HepG2 (cell line): ENCODE results near the gene C11orf68. TPM values are rescaled to one million over a fixed set of nuclear protein-coding genes. Genes with fewer than 3 reads are reported as not detected.
A peak's percentile ranks its signal among the peaks of the same experiment; 100 is the strongest.

Experiments
- ATAC-seq: fragments of 200-7000 bp; cut with Tn5 transposase; 3 replicates; pipeline ENCODE4 v1.9.1; 2020; ENCODE audit warnings: mild to moderate bottlenecking, moderate library complexity
- BruUV-seq: library from RNA; stranded (reverse); fragments of 400-500 nt; replicated peaks from 2 replicates; lab custom pipeline; 2021; lab: Mats Ljungman, UMichigan
- CTCF ChIA-PET: fragments of 300-600 bp; formaldehyde crosslinking; extraction: SDS; loops from one replicate; lab custom pipeline; 2021; ENCODE audit warnings: low total read pairs, inconsistent platforms, low intra/inter-chr PET ratio; lab: Yijun Ruan, JAX
- POLR2A ChIA-PET: fragments of 350-600 bp; sonication (Branson Sonifier 250); formaldehyde crosslinking; loops from one replicate; lab custom pipeline; 2020; ENCODE audit warnings: antibody characterized with exemption, inconsistent platforms; lab: Yijun Ruan, JAX
- DNase-seq: peaks from one replicate; pipeline ENCODE4 v3.0.0-alpha.2; 2015; ENCODE audit warnings: low spot score
- FAIRE-seq: peaks from 3 replicates; lab custom pipeline; 2011; peaks lifted over from hg19 to GRCh38; lab: Jason Lieb, UNC
- H2AFZ ChIP-seq: one replicate; pipeline ENCODE4 v1.6.1; 2011; ENCODE audit warnings: low read length, inconsistent platforms
- H3K27ac ChIP-seq: fragments of 300-600 bp; 3 replicates; pipeline ENCODE4 v1.8.0; 2011; ENCODE audit warnings: mixed run types, mild to moderate bottlenecking, mixed read lengths, low read length, inconsistent platforms; ENCODE audit not compliant: insufficient read depth; ENCODE audit errors: extremely low read length
- H3K27me3 ChIP-seq, 2 experiments: fragments of 200-600 bp in 1 of 2; 2 replicates in 1 of 2; 3 replicates in 1 of 2; pipeline versions ENCODE4 v1.6.0 to v1.8.0; 2011; ENCODE audit warnings: low read length in 2 of 2, mild to moderate bottlenecking in 2 of 2, moderate library complexity in 2 of 2, inconsistent platforms in 1 of 2; ENCODE audit not compliant: insufficient read depth in 2 of 2, control insufficient read depth in 1 of 2
- H3K36me3 ChIP-seq, 2 experiments: fragments of 200-600 bp in 1 of 2; replicated peaks in 1 of 2; 2 replicates in 1 of 2; 3 replicates in 1 of 2; pipeline versions ENCODE4 v1.5.1 to v1.8.0; 2011; ENCODE audit warnings: low read length in 2 of 2, inconsistent platforms in 1 of 2; ENCODE audit not compliant: insufficient read depth in 2 of 2, control insufficient read depth in 1 of 2
- H3K4me1 ChIP-seq: 2 replicates; pipeline ENCODE4 v1.5.1; 2012; ENCODE audit warnings: low read length, inconsistent platforms; ENCODE audit not compliant: insufficient read depth
- H3K4me2 ChIP-seq: 2 replicates; pipeline ENCODE4 v1.6.0; 2011; ENCODE audit warnings: low read depth, low read length, inconsistent platforms
- H3K4me3 ChIP-seq, 3 experiments: fragments of 200-600 bp in 1 of 3; sonication (generic), shearing (Covaris generic) in 1 of 3; replicated peaks in 1 of 3; 2 replicates each; pipeline ENCODE4 v1.5.1; 2011 to 2016; ENCODE audit warnings: low read length in 3 of 3, inconsistent platforms in 2 of 3, low read depth in 2 of 3, mild to moderate bottlenecking in 2 of 3, control low read depth in 1 of 3, mixed read lengths in 1 of 3; ENCODE audit not compliant: insufficient read depth in 1 of 3
- H3K79me2 ChIP-seq: one replicate; pipeline ENCODE4 v1.6.1; 2011; ENCODE audit warnings: low read length, inconsistent platforms; ENCODE audit not compliant: insufficient read depth
- H3K9ac ChIP-seq: 2 replicates; pipeline ENCODE4 v1.6.0; 2011; ENCODE audit warnings: mild to moderate bottlenecking, low read depth, low read length, inconsistent platforms; ENCODE audit not compliant: insufficient read depth
- H3K9me3 ChIP-seq: 2 replicates; pipeline ENCODE4 v1.5.1; 2012; ENCODE audit warnings: mild to moderate bottlenecking, low read length
- H4K20me1 ChIP-seq: 2 replicates; pipeline ENCODE4 v1.6.0; 2011; ENCODE audit warnings: inconsistent platforms, mild to moderate bottlenecking, low read length, moderate library complexity; ENCODE audit not compliant: insufficient read depth
- AGO2 ChIP-seq: fragments of 200-400 bp; formaldehyde crosslinking; optimal IDR thresholded peaks from 2 replicates; pipeline ENCODE3; 2017; ENCODE audit warnings: mild to moderate bottlenecking, low read depth, low read length, moderate library complexity
- ARNT ChIP-seq: fragments of 450-650 bp; IDR thresholded peaks from 2 replicates; pipeline ENCODE4 v1.6.1; 2017
- CHD2 ChIP-seq: IDR thresholded peaks from 2 replicates; pipeline ENCODE4 v1.6.1; 2011; ENCODE audit warnings: low read depth, low read length, improper control_type of control experiment
- CREM ChIP-seq, 2 experiments: sonication (generic) in 1 of 2; formaldehyde crosslinking in 1 of 2; IDR thresholded peaks; 2 replicates each; pipeline versions ENCODE4 v1.4.0 to v1.6.1; 2016 to 2020; ENCODE audit warnings: antibody characterized with exemption in 1 of 2, mild to moderate bottlenecking in 1 of 2, missing genetic modification reagents in 1 of 2
- CTCF ChIP-seq: sonication (generic); formaldehyde crosslinking; IDR thresholded peaks from 2 replicates; pipeline ENCODE4 v1.5.0; 2020; ENCODE audit warnings: mild to moderate bottlenecking, missing genetic modification reagents, moderate library complexity
- KDM5B ChIP-seq: sonication (generic); formaldehyde crosslinking; IDR thresholded peaks from 2 replicates; pipeline ENCODE4 v1.4.0; 2020; ENCODE audit warnings: missing genetic modification reagents, mild to moderate bottlenecking, borderline replicate concordance
- PHF8 ChIP-seq: sonication (generic); formaldehyde crosslinking; IDR thresholded peaks from 2 replicates; pipeline ENCODE4 v1.5.0; 2020; ENCODE audit warnings: missing genetic modification reagents
- PITX1 ChIP-seq: sonication (generic); formaldehyde crosslinking; IDR thresholded peaks from 2 replicates; pipeline ENCODE4 v1.5.1; 2020; ENCODE audit warnings: mild to moderate bottlenecking, missing genetic modification reagents
- RARG ChIP-seq: sonication (generic); formaldehyde crosslinking; IDR thresholded peaks from 2 replicates; pipeline ENCODE4 v1.4.0; 2020; ENCODE audit warnings: low read depth, mild to moderate bottlenecking, missing genetic modification reagents
- SP140L ChIP-seq: sonication (generic); formaldehyde crosslinking; IDR thresholded peaks from 2 replicates; pipeline ENCODE4 v1.4.0; 2020; ENCODE audit warnings: missing genetic modification reagents, borderline replicate concordance
- SRY ChIP-seq: sonication (generic); formaldehyde crosslinking; IDR thresholded peaks from 2 replicates; pipeline ENCODE4 v1.8.0; 2022; ENCODE audit warnings: mild to moderate bottlenecking, missing genetic modification reagents
- TCF12 ChIP-seq, 2 experiments: fragments of 450-650 bp in 1 of 2; sonication (generic) in 1 of 2; formaldehyde crosslinking in 1 of 2; IDR thresholded peaks; 2 replicates each; pipeline versions ENCODE4 v1.6.1 to v1.8.0; 2017 to 2022; ENCODE audit warnings: antibody characterized with exemption in 1 of 2, mild to moderate bottlenecking in 1 of 2, missing genetic modification reagents in 1 of 2, moderate library complexity in 1 of 2
- TOE1 ChIP-seq: sonication (generic); formaldehyde crosslinking; IDR thresholded peaks from 2 replicates; pipeline ENCODE4 v1.4.0; 2020; ENCODE audit warnings: mild to moderate bottlenecking, missing genetic modification reagents
- XRCC5 ChIP-seq: fragments of 200-400 bp; formaldehyde crosslinking; optimal IDR thresholded peaks from 2 replicates; pipeline ENCODE3; 2017; ENCODE audit warnings: mild to moderate bottlenecking, low read length
- ZNF431 ChIP-seq: sonication (generic); formaldehyde crosslinking; IDR thresholded peaks from 2 replicates; pipeline ENCODE4 v1.9.0; 2022; ENCODE audit warnings: missing genetic modification reagents, low read depth, mild to moderate bottlenecking, borderline replicate concordance
- ZNF501 ChIP-seq: sonication (generic); formaldehyde crosslinking; IDR thresholded peaks from 2 replicates; pipeline ENCODE4 v1.5.1; 2020; ENCODE audit warnings: mild to moderate bottlenecking, moderate library complexity, missing genetic modification reagents
- ZNF816 ChIP-seq: sonication (generic); formaldehyde crosslinking; IDR thresholded peaks from 2 replicates; pipeline ENCODE4 v1.8.0; 2022; ENCODE audit warnings: missing genetic modification reagents, mild to moderate bottlenecking, borderline replicate concordance
- WGBS: methylation state at CpG from one replicate; pipeline ENCODE4 v1.1.6; 2017; ENCODE audit warnings: low lambda C conversion rate; 5-methylcytosine and 5-hydroxymethylcytosine counted together
- in situ Hi-C: cut with HindIII; loops from 2 replicates; pipeline ENCODE4 v1.10.0; 2017; ENCODE audit warnings: low pct_unique_long_range_greater_than_20kb; ENCODE audit not compliant: extremely low pct_ligation_motif_present
- intact Hi-C: fragments of 100-400 bp; cut with micrococcal nuclease; formaldehyde crosslinking; loops from one replicate; pipeline ENCODE4 v1.10.0; 2022; ENCODE audit not compliant: unreplicated experiment
- polyA plus RNA-seq, 8 experiments: library from polyadenylated mRNA; depleted of rRNA in 3 of 8; stranded (reverse) in 7 of 8; unstranded in 1 of 8; fragments of >200 nt; fragmentation: Illumina TruSeq in 4 of 8; extraction: Trizol in 4 of 8; gene quantifications; 2 replicates each; pipeline versions ENCODE4 v1.2.1 to v1.2.3, GENCODE V29; 2011 to 2016; ENCODE audit warnings: low read depth in 4 of 8, missing spikeins in 1 of 8, mixed read lengths in 1 of 8; ENCODE audit not compliant: insufficient read depth in 1 of 8
- total RNA-seq, 5 experiments: library from RNA; depleted of rRNA; stranded (reverse); fragments of >200 nt; fragmentation: Illumina TruSeq; extraction: Trizol; gene quantifications; 2 replicates each; pipeline ENCODE4 v1.2.3, GENCODE V29; 2016; ENCODE audit warnings: low read depth in 1 of 5
- TF ChIP-seq, protein P1 (sequence below): sonication (generic); formaldehyde crosslinking; IDR thresholded peaks from 2 replicates; pipeline ENCODE4 v1.5.1; 2020; ENCODE audit warnings: mild to moderate bottlenecking, missing genetic modification reagents, moderate library complexity

C11orf68 gene
- total and polyA plus RNA-seq, 2 of the 13 experiments (the other 11 are each of a cell fraction or from before 2014, with no cell fraction given), result 8.4 to 28.3 TPM

DNA sequence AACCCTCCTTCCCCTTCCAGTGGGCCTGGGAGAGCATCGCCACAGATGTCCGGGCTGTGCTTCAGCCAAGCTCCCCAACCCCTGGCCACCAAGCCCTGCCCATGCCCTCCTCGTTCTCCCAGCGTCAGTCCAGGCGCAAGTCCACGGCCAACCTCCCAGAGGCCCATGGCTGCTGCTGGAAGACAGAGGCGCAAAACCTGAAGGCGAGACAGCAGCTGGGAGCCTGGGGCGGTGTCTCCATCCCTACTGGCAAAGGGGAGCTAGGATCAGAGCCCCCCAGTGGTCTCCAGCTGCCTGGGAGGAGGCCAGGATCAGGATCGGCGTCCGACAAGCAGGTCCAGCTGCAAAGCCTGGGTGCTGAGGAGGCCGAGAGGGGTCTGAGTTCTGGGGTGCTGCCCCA is 28.3 kb upstream of the C11orf68 start:
- H3K4me3 ChIP-seq, result peak overlapping the region; percentile 26 to 64 (median 51)
- H3K9me3 ChIP-seq, result no peaks in the 10 kb centered on the region
- H4K20me1 ChIP-seq, result no peaks in the 10 kb centered on the region
- no TSS peak for BruUV-seq
- POLR2A ChIA-PET, result interaction anchor here (1.0 to 1.6 kb wide), 5 partner anchors 14 to 59 kb away, joined by 3 to 9 read pairs (median 4); partner anchors contain the start of genes CCDC85B, FIBP and FOSL1
- CTCF ChIA-PET, result no interaction called here
- H3K36me3 ChIP-seq, result no peaks in the 10 kb centered on the region
- in situ Hi-C loops, result no loop called here
- intact Hi-C loops, result no loop called here
- peaks cover 76% of the 10 kb centered on the region for H3K4me1 ChIP-seq
- H2AFZ ChIP-seq, result peak overlapping the region; percentile 40
- H3K9ac ChIP-seq, result peak overlapping the region; percentile 41; the same call in 1 of the 2 replicates
- WGBS, result 26% methylated on average over 13 of the region's 13 CpGs
- H3K79me2 ChIP-seq, result no peaks in the 10 kb centered on the region
- no peak for FAIRE-seq
- DNase-seq, result no peak
- peaks cover 0 to 22% of the 10 kb centered on the region in 2 experiments; a peak in 4 of 5 replicates for H3K27me3 ChIP-seq
- peak; percentile 58 for ATAC-seq
- no peak overlapping the region for H3K27ac ChIP-seq
- peak overlapping the region; percentile 67 for H3K4me2 ChIP-seq
- TF ChIP-seq SRY (no peak), XRCC5 (no peak), RARG (CRISPR knock-in tag) (no peak), PHF8 (CRISPR knock-in tag) (peak; percentile 16; the same call in 1 of the 2 replicates), PITX1 (CRISPR knock-in tag) (0 out of 2 replicates have a peak, but pooled peaks have one; percentile 43), TCF12 (IDR thresholded peaks at IDR 0.05) (no peak), TCF12 (CRISPR knock-in tag; IDR thresholded peaks at IDR 0.05) (no peak), KDM5B (CRISPR knock-in tag) (no peak), CHD2 (no peak), ARNT (no peak), ZNF501 (0 out of 2 replicates have a peak, but pooled peaks have one; percentile 32), AGO2 (no peak), CTCF (CRISPR knock-in tag) (peak; percentile 52), ZNF816 (no peak), ZNF431 (CRISPR knock-in tag) (no peak), SP140L (CRISPR knock-in tag) (no peak), TOE1 (no peak), CREM (IDR thresholded peaks at IDR 0.05) (no peak), CREM (CRISPR knock-in tag; IDR thresholded peaks at IDR 0.05) (no peak)
- TF ChIP-seq, protein P1, sequence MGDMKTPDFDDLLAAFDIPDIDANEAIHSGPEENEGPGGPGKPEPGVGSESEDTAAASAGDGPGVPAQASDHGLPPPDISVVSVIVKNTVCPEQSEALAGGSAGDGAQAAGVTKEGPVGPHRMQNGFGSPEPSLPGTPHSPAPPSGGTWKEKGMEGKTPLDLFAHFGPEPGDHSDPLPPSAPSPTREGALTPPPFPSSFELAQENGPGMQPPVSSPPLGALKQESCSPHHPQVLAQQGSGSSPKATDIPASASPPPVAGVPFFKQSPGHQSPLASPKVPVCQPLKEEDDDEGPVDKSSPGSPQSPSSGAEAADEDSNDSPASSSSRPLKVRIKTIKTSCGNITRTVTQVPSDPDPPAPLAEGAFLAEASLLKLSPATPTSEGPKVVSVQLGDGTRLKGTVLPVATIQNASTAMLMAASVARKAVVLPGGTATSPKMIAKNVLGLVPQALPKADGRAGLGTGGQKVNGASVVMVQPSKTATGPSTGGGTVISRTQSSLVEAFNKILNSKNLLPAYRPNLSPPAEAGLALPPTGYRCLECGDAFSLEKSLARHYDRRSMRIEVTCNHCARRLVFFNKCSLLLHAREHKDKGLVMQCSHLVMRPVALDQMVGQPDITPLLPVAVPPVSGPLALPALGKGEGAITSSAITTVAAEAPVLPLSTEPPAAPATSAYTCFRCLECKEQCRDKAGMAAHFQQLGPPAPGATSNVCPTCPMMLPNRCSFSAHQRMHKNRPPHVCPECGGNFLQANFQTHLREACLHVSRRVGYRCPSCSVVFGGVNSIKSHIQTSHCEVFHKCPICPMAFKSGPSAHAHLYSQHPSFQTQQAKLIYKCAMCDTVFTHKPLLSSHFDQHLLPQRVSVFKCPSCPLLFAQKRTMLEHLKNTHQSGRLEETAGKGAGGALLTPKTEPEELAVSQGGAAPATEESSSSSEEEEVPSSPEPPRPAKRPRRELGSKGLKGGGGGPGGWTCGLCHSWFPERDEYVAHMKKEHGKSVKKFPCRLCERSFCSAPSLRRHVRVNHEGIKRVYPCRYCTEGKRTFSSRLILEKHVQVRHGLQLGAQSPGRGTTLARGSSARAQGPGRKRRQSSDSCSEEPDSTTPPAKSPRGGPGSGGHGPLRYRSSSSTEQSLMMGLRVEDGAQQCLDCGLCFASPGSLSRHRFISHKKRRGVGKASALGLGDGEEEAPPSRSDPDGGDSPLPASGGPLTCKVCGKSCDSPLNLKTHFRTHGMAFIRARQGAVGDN (CRISPR knock-in tag), result peak; percentile 58
